GM18505 (cell line): Measurements from ENCODE around the gene FMO5.
"Not testable (repeated sequence)": the region's sequence is repeated elsewhere in the genome, so short reads cannot be mapped to it uniquely, and the experiment has no call there.

ENCODE experiments used
- ATAC-seq: cut with Tn5 transposase; IDR thresholded peaks from one replicate; pipeline ENCODE4 v1.9.1; 2021; ENCODE audit not compliant: unreplicated experiment
- POLR2A ChIP-seq: IDR thresholded peaks from 4 replicates; pipeline ENCODE4 v1.6.1; 2011; ENCODE audit warnings: borderline replicate concordance; ENCODE audit not compliant: insufficient read depth, insufficient read length; ENCODE audit errors: extremely low read depth

The FMO5 gene

DNA sequence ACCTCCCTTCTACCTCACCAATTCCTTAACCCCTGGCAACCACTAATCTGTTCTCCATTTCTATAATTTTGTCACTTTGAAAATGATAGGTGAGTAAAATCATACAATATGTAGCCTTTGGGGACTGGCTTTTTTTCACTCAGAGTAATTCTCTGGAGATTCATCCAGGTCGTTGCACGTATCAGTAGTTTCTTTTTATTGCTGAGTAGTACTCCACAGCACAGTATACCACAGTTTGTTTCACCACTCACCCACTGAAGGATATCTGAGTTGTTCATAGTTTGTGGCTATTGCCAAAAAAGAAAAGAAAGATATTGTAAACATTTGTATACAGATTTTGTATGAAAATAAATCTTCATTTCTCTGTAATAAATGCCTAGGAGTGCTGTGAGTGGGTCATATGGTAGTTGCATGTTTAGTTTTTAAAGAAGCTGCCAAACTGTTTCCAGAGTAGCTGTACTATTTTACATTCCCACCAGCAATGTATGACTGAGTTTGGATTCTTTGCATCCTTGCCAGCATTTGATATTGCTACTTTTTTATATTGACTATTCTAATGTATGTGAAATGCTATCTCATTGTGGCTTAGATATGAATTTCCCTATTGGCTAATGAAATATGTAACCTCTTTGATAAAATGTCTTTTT lies 21.0 kb upstream of the FMO5 start:
- no peak for TF ChIP-seq POLR2A
- no peak for ATAC-seq

DNA sequence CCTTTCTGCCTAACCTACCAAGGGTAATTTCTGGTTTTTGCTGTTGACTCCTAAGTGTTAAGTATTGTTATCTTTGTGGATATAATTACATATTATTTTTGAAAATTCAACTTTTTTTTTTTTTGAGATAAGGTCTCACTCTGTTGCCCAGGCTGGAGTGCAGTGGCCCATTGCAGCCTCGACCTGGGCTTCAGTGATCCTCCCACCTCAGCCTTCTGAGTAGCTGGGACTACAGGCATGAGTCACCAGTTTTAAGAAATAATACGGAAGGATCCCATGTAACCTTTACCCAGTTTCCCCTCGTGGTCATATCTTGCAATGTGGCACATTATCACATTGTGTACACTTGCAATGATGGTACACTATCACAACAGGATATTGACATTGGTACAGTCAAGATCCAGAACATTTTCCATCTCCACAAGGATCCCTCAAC lies 20.5 kb upstream of the FMO5 start:
- no peak for ATAC-seq
- TF ChIP-seq POLR2A: no peak

DNA sequence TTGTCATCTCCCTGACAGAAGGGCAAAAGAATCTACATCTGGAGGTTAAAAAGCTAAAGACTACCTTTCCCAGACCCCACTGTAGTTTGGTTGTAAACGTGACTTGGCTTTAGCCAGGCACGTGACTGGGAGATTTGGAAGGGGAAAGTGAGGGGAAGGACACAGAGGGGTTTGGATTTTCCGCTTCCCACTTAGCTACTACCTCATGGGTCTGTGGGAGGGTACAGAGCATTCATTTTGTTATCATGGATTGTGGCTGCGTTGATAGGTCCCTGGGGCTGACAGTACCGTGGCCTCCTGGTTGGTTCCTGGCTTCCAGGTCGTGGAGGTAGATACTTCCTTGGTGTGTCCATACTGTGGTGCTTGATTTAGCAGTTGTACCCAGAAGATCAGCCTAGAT lies 20.0 kb upstream of the FMO5 start:
- TF ChIP-seq POLR2A: no peak
- no peak for ATAC-seq

DNA sequence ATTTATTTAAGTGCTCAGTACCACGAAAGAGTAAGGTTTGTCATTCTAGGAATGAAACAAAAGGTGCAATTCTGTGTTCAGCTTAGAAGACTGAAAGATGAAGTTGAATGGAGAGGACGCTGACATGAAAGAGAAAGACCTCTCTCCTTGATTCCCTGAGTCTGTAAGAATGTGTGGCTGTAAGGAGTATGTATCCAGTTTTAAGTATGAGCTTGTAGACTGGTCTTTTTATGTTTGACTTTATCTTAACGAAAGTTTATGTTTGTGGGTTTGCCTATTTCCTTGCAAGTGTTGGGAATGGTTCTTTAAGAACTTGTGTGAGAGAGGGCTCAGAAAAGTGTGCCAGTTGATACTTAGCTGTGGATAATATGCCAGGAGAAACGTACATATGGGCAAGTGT lies 18.7 kb upstream of the FMO5 start:
- ATAC-seq: no peak
- TF ChIP-seq POLR2A: no peak

DNA sequence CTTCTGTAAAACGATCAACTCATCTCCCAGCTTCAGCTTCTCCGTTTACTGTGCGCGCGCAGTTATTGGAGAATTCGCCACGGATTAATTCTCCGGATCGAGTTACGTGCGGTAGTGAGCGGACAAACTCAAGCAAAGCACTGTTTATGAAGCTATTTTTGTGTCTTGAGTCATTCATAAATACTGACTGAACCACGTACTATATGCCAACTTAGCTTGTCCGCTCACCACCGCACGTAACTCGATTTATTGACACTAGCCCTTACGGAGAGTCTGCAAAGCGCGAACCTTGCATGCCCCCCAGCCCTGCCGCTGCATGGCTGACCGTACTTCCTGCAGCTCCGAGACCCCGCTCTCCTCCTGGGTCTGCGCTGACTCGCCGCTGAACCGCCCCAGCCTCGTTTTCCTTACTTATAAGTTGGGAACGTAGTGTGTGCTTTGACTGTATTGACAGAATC lies 18.1 kb upstream of the FMO5 start:
- ATAC-seq: no peak
- no peak for TF ChIP-seq POLR2A

DNA sequence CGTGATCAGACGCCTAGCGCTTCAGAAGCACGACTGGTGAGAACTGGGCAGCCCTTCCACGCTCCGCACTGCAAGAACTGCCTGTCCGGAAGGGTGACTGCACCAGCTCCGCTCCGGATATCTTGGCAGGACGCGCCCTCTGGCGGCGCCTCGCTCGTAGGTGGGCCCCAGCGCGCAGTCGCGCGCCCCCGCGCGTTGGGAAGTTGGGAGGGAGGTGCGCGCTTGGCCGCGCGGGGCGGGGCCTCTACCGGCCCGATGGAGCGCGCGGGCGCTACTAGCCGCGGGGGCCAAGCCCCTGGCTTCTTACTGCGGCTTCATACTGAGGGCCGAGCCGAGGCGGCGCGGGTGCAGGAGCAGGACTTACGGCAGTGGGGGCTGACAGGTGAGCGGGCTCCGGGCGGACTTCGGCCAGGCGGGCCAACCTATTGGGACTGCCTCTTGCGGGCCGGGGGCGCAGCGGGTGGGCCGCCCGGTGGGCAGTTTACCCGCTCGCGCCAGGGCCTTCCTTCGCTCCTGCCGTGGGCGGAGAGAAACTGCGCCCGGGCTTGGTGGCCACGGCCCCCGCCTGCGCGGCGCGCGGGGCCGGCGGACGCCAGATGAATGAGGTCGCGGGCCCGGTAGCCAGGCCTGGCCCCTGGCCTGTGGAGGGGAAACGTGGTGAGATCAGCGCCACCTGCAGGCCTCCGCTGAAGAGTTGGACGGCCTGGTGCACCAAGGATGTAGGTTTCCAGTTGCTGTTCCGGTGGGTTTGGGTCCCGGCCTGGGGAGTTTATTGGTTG lies 17.5 kb upstream of the FMO5 start, which contains the start of gene CHD1L:
TSS of gene CHD1L (plus strand) at position 236 of the 779 bp plus-strand sequence. CDS start at position 256, 20 bp downstream.
- peak; percentile 81 for TF ChIP-seq POLR2A
- peak; percentile 89 for ATAC-seq

DNA sequence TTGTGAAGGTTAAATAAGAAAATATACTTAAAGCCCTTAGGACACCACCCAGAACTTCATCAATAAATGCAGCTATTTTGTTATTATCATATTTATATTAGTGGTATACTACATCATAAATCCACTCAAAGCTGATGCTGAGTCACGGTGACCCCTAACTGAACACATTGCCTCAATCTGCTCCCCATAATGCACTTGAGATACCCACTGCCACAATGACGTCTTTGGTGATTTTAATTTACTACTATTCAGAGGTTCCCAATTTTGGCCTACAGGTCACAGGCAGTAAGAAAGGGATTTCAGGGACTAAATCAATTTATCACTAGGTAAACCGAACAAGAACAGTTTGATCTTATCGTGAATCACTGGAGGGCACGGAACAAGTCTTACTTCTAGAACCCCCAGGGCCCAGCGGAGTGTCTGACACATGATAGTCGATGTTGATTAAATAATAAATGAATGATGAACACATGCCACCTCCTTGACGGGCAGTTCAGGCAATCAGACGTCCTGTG lies 16.9 kb upstream of the FMO5 start:
- no peak for TF ChIP-seq POLR2A
- no peak for ATAC-seq

DNA sequence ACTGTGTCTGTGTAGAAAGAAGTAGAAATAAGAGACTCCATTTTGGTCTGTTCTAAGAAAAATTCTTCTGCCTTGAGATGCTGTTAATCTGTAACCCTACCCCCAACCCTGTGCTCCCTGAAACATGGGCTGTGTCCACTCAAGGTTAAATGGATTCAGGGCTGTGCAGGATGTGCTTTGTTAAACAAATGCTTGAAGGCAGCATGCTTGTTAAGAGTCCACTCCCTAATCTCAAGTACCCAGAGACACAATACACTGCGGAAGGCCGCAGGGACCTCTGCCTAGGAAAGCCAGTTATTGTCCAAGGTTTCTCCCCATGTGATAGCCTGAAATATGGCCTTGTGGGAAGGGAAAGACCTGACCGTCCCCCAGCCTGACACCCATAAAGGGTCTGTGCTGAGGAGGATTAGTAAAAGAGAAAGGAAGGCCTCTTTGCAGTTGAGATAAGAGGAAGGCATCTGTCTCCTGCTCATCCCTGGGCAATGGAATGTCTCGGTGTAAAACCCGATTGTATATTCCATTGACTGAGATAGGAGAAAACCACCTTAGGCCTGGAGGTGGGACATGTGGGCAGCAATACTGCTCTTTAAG lies 15.1 kb upstream of the FMO5 start:
- ATAC-seq: not testable (repeated sequence)

DNA sequence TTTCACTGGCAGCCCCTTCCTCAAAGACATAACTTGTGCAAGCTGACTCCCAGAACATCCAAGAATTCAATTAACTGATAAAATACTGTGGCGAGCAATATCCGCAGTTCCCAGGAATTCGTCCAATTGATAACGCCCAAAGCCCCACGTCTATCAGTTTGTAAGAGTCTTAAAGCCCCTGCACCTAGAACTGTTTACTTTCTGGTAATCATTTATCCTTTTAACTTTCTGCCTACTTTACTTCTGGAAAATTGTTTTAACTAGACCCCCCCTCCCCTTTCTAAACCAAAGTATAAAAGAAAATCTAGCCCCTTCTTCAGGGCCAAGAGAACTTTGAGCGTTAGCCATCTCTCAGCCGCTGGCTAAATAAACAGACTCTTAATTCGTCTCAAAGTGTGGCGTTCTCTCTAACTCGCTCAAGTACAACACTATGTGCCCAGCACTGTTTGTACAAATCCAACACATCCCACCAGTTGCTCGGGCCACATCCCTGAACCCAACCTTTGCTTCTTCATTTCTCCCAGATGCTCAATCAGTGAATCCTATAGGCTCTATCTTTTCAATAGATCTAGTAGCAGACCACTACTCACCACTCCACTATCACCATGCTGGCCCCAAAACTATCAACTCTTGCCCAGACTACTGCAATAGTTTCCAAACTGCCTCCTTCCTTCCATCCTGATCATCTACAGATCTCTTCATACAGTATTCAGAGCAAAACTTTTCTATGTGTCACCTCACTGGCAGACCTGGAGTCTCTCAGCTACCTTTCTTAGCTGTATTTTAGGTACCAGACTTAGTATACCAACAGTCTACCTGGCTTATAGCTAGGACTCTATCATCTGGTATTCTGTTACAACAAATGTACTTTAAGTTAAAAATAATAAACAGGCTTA lies 14.0 kb upstream of the FMO5 start:
- TF ChIP-seq POLR2A: no peak
- ATAC-seq: no peak

DNA sequence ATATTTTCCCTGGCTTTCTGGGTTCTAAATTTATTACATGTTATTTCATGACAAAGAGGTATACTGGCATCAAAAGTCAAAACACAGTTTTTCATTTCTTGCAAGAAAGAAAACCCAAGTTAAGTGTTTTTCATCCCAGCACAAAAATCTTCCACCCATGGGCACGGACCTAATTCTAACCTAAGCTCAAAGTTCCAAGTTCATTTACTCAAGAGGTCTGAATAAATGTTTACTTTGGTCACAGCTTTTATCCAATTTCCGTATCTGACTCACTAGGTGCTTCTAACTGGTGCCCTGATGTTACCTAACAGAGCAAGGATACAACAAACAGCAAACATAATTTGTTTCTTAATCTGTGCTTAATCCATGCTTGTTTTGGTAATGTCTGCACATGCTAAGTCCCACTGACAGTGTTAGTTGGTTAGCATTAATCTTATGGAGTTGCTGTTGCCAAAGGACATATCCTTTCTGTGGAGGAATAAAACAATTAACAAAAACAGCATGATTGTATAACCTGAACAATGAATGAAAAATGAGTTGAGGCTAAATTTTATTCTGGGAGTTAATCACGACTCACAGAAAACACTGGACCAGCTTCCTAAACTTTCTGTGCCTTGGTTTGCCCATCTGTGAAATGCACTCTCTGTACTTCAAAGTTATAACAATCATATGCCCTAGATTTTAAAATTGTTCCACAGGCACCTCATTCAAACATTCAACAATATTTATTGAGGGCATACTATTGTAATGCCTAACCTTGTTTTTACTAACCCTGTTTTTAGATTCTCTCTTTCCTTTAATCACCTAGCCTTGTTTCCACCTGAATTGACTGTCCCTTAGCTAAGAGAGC lies 13.1 kb upstream of the FMO5 start:
- no peak for TF ChIP-seq POLR2A

DNA sequence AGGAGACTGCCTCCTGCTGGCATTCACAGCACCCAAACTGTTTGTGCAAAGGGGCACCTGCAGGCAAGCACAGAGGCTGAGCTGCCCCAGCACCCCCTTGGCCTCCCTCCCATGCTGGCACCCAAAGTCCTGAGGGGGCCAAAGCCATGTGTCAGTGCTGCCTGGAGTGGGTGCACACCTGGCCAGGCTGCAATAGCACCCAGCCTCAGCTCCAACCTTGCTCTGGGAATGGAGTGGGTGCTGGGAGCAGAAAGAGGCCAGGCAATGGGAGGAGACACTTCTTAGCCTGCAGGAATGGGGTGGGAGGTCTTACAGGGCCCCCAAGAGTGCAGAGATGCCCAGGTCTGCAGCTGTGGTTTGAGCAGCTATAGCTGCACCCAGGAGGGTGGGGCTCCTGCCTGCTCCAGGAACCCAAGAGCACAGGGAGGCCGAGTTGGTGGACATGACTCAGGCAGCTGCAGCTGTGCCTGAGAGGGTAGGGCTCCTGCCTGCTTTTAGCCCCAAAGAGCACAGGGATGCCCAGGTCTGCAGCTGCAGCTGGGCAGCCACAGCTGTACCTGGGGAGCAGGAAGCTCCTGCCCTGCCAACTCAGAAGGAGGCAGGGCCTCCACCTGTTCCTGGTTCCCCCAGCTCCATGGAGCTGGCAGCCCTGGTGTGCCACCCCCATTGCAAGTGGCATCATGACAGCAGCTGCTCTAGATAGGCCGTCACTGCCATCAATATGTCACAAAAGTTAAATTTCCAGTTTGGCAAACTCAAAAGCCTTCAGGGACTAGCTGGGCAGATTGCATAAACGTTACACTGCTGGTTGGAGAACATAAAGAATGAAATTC lies 12.0 kb upstream of the FMO5 start:
- no peak for TF ChIP-seq POLR2A
- no peak for ATAC-seq

More for the DNA sequence above, 13.1 kb upstream of the FMO5 start:
- ATAC-seq: no peak
